CD14-positive monocyte (primary cell): ENCODE results near the gene UBE2N. TPM values are rescaled to one million over a fixed set of nuclear protein-coding genes. Genes with fewer than 3 reads are reported as not detected.

ENCODE experiments used
- DNase-seq, 3 donors: peaks; one replicate each; pipeline ENCODE4 v3.0.0-alpha.2; 2011 to 2022
- H2AFZ ChIP-seq: 2 replicates; pipeline ENCODE4 v1.6.0; 2012; ENCODE audit warnings: mild to moderate bottlenecking, low read depth, low read length, inconsistent platforms; ENCODE audit not compliant: insufficient read depth, poor library complexity, severe bottlenecking
- H3K27ac ChIP-seq, 2 donors: 1 replicate in 1 of 2; 2 replicates in 1 of 2; pipeline ENCODE4 v1.5.1; 2012 to 2013; ENCODE audit warnings: low read length in 2 of 2, control low read depth in 1 of 2, inconsistent platforms in 1 of 2, low read depth in 1 of 2, mild to moderate bottlenecking in 1 of 2
- H3K27me3 ChIP-seq, 2 donors: one replicate each; pipeline versions ENCODE4 v1.6.0 to v1.6.1; 2011 to 2013; ENCODE audit warnings: low read length in 2 of 2; ENCODE audit not compliant: control insufficient read depth in 2 of 2, insufficient read depth in 2 of 2
- H3K36me3 ChIP-seq, 2 donors: replicated peaks in 1 of 2; 1 replicate in 1 of 2; 2 replicates in 1 of 2; pipeline versions ENCODE4 v1.5.1 to v1.6.1; 2012 to 2013; ENCODE audit warnings: low read length in 2 of 2, control low read depth in 1 of 2, inconsistent platforms in 1 of 2, mild to moderate bottlenecking in 1 of 2; ENCODE audit not compliant: insufficient read depth in 2 of 2, control insufficient read depth in 1 of 2
- H3K4me1 ChIP-seq, 2 donors: 1 replicate in 1 of 2; 2 replicates in 1 of 2; pipeline versions ENCODE4 v1.5.1 to v1.6.1; 2012 to 2013; ENCODE audit warnings: low read length in 2 of 2, control low read depth in 1 of 2, inconsistent platforms in 1 of 2, mild to moderate bottlenecking in 1 of 2, moderate library complexity in 1 of 2; ENCODE audit not compliant: insufficient read depth in 2 of 2, control insufficient read depth in 1 of 2
- H3K4me2 ChIP-seq: replicated peaks from 2 replicates; pipeline ENCODE3; 2012; ENCODE audit warnings: low read length, moderate library complexity, mild to moderate bottlenecking; ENCODE audit not compliant: poor library complexity, severe bottlenecking; ENCODE audit errors: extremely low read depth
- H3K4me3 ChIP-seq, 3 experiments: fragments of 200-600 bp in 1 of 3; sonication (generic) in 1 of 3; replicated peaks in 1 of 3; 1 replicate in 2 of 3; 2 replicates in 1 of 3; pipeline ENCODE4 v1.5.1; 2011 to 2013; ENCODE audit warnings: low read length in 3 of 3, mild to moderate bottlenecking in 3 of 3, control low read depth in 2 of 3, low read depth in 2 of 3, inconsistent platforms in 1 of 3, moderate library complexity in 1 of 3
- H3K79me2 ChIP-seq: 2 replicates; pipeline ENCODE4 v1.6.0; 2012; ENCODE audit warnings: mild to moderate bottlenecking, control low read depth, inconsistent platforms, low read length, moderate library complexity; ENCODE audit not compliant: insufficient read depth
- H3K9ac ChIP-seq: 2 replicates; pipeline ENCODE4 v1.6.0; 2017; ENCODE audit warnings: low read length, mild to moderate bottlenecking; ENCODE audit not compliant: insufficient read depth, poor library complexity, severe bottlenecking
- H3K9me3 ChIP-seq, 2 donors: replicated peaks in 1 of 2; 1 replicate in 1 of 2; 2 replicates in 1 of 2; pipeline versions ENCODE4 v1.5.1 to v1.6.1; 2012 to 2013; ENCODE audit warnings: low read length in 2 of 2, control low read depth in 1 of 2; ENCODE audit not compliant: control insufficient read depth in 1 of 2, insufficient read depth in 1 of 2
- H4K20me1 ChIP-seq: 2 replicates; pipeline ENCODE4 v1.6.0; 2012; ENCODE audit warnings: mild to moderate bottlenecking, low read length, control low read depth, moderate library complexity; ENCODE audit not compliant: insufficient read depth
- H3K27ac Mint-ChIP-seq, 7 donors: one replicate each; pipeline ENCODE4 v1.8.0; 2020; ENCODE audit warnings: mild to moderate bottlenecking in 7 of 7, mixed read lengths in 7 of 7, moderate library complexity in 6 of 7, inconsistent platforms in 2 of 7
- H3K27me3 Mint-ChIP-seq, 3 donors: one replicate each; pipeline ENCODE4 v1.8.0; 2021 to 2022; ENCODE audit warnings: low read depth in 3 of 3, mild to moderate bottlenecking in 3 of 3, mixed read lengths in 3 of 3, moderate library complexity in 3 of 3, inconsistent platforms in 1 of 3
- H3K36me3 Mint-ChIP-seq, 2 donors: one replicate each; pipeline ENCODE4 v1.8.0; 2020; ENCODE audit warnings: mixed read lengths in 2 of 2, inconsistent platforms in 1 of 2, mild to moderate bottlenecking in 1 of 2
- H3K4me1 Mint-ChIP-seq: one replicate; pipeline ENCODE4 v1.8.0; 2020; ENCODE audit warnings: mild to moderate bottlenecking, mixed read lengths
- H3K4me3 Mint-ChIP-seq, 2 donors: one replicate each; pipeline ENCODE4 v1.8.0; 2020; ENCODE audit warnings: mild to moderate bottlenecking in 2 of 2, mixed read lengths in 2 of 2, moderate library complexity in 1 of 2
- H3K9me3 Mint-ChIP-seq, 7 donors: one replicate each; pipeline ENCODE4 v1.8.0; 2020 to 2022; ENCODE audit warnings: mixed read lengths in 7 of 7, mild to moderate bottlenecking in 6 of 7, moderate library complexity in 6 of 7, inconsistent platforms in 2 of 7
- WGBS: methylation state at CpG from one replicate; pipeline ENCODE4 v1.1.5; 2013; ENCODE audit warnings: missing lambda C conversion rate; ENCODE audit not compliant: insufficient coverage; 5-methylcytosine and 5-hydroxymethylcytosine counted together
- intact Hi-C, 2 donors: fragments of 100-400 bp; cut with micrococcal nuclease; formaldehyde crosslinking; loops; one replicate each; pipeline versions ENCODE4 v1.15.0 to v1.15.1; 2023
- polyA plus RNA-seq, 3 donors: library from polyadenylated mRNA; depleted of rRNA in 1 of 3; unstranded in 2 of 3; stranded (reverse) in 1 of 3; fragments of 300-500 nt in 2 of 3; fragments of >200 nt in 1 of 3; fragmentation: Illumina TruSeq in 2 of 3; gene quantifications; 1 replicate in 2 of 3; 2 replicates in 1 of 3; pipeline ENCODE4 v1.2.3, GENCODE V29; 2012 to 2021
- TF ChIP-seq, protein P1 (sequence below): fragments of 200-600 bp; IDR thresholded peaks from one replicate; pipeline ENCODE4 v1.8.0; 2022; ENCODE audit warnings: antibody characterized with exemption, mild to moderate bottlenecking

The UBE2N gene
- polyA plus RNA-seq, 3 donors, result 31.2 to 119 (median 108) TPM

DNA sequence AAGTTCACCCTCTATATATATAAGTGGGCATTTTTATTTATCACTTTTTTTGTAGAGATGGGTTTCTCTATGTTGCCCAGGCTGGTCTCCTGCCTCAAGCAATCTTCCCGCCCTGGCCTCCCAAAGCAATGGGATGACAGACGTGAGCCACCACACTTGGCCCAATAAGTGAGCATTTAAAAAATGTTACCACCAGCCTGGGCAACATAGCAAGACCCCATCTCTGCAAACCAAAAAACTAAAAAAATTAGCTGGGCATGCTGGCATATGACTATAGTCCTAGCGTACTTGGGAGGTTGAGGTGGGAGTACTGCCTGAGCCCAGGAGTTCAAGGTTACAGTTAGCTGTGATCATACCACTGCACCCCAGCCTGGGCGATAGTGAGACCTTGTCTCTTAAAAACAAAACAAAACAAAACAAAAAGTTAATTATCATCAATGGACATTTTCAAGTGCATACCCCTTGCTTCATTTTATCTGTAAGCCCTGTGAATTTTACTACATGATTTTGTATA lies 23.7 kb downstream of the UBE2N start:
- H3K9me3 ChIP-seq, result no peaks in the 10 kb centered on the region
- H3K27ac Mint-ChIP-seq, result no peak overlapping the region
- TF ChIP-seq, protein P1, sequence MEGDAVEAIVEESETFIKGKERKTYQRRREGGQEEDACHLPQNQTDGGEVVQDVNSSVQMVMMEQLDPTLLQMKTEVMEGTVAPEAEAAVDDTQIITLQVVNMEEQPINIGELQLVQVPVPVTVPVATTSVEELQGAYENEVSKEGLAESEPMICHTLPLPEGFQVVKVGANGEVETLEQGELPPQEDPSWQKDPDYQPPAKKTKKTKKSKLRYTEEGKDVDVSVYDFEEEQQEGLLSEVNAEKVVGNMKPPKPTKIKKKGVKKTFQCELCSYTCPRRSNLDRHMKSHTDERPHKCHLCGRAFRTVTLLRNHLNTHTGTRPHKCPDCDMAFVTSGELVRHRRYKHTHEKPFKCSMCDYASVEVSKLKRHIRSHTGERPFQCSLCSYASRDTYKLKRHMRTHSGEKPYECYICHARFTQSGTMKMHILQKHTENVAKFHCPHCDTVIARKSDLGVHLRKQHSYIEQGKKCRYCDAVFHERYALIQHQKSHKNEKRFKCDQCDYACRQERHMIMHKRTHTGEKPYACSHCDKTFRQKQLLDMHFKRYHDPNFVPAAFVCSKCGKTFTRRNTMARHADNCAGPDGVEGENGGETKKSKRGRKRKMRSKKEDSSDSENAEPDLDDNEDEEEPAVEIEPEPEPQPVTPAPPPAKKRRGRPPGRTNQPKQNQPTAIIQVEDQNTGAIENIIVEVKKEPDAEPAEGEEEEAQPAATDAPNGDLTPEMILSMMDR, result no peak
- H3K4me3 ChIP-seq, result no peak overlapping the region
- H3K4me3 Mint-ChIP-seq, result no peak overlapping the region
- peaks cover 38% of the 10 kb centered on the region for H3K4me1 Mint-ChIP-seq
- no peaks in the 10 kb centered on the region for H3K9me3 Mint-ChIP-seq
- intact Hi-C loops, result no loop called here
- no peaks in the 10 kb centered on the region for H3K27me3 Mint-ChIP-seq
- no peak overlapping the region for H3K27ac ChIP-seq
- H2AFZ ChIP-seq, result no peak overlapping the region
- 83% methylated on average over 2 of the region's 4 CpGs for WGBS
- no peaks in the 10 kb centered on the region for H3K36me3 ChIP-seq
- H4K20me1 ChIP-seq, result peaks cover 98% of the 10 kb centered on the region
- peaks cover 2 to 8% of the 10 kb centered on the region in 2 donors for H3K36me3 Mint-ChIP-seq
- H3K9ac ChIP-seq, result no peak overlapping the region
- H3K4me1 ChIP-seq, result peaks cover 9 to 14% of the 10 kb centered on the region in 2 donors
- DNase-seq, result no peak
- no peaks in the 10 kb centered on the region for H3K27me3 ChIP-seq
- H3K79me2 ChIP-seq, result peaks cover 99% of the 10 kb centered on the region
- no peak overlapping the region for H3K4me2 ChIP-seq

DNA sequence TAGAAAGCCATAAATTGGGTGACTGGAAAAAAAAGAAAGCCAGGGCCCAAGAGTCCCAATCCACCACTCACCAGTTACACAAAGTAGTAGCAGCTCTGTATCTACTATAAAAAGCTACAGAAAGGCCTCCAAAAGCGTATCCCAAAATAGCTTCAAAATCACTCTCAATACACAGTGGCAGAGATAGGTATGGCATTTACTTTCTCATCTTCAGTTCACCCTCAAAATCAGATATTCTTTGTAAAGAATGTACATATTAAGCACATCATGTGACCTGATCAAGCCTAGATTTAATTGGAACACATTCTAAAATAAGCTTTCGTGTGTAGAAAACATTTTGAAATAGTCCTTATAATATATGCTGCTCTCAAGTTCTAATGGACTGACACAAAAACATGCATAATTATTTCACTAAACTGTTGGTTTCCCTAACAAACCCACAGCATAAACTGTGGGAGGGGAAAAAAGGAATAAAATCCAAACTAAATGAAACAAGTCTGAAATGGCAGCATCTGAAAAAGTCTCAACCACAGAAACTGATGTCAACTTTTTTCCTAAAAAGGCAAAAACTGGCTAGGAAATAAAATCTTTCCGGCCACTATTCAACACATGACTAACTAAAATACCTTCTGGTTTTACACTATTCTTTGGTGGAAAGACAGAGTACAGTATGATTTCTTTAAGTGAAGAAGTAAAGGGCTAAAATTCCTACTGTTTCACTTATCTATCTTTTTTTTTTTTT lies 25.9 kb downstream of the UBE2N start:
- Mint-ChIP-seq H3K27ac (peak overlapping the region in 3 of 7 donors; percentile 18 to 53 (median 22)), H3K27me3 (no peaks in the 10 kb centered on the region), H3K4me3 (no peak overlapping the region), H3K9me3 (no peaks in the 10 kb centered on the region), H3K4me1 (peaks cover 37% of the 10 kb centered on the region), H3K36me3 (peaks cover 6 to 7% of the 10 kb centered on the region in 2 donors)
- Histone ChIP-seq H3K36me3 (peaks cover 0 to 6% of the 10 kb centered on the region in 2 donors), H4K20me1 (peaks cover 95% of the 10 kb centered on the region), H3K9ac (no peak overlapping the region), H3K27me3 (no peaks in the 10 kb centered on the region), H3K4me3 (no peak overlapping the region), H3K27ac (no peak overlapping the region), H2AFZ (no peak overlapping the region), H3K79me2 (peaks cover 96% of the 10 kb centered on the region), H3K9me3 (no peaks in the 10 kb centered on the region), H3K4me2 (no peak overlapping the region), H3K4me1 (peaks cover 12 to 13% of the 10 kb centered on the region in 2 donors)
- intact Hi-C loops, result no loop called here
- TF ChIP-seq, protein P1, result no peak
- DNase-seq, result no peak
- 100% methylated on average over 1 of the region's 3 CpGs for WGBS
